Islet precursor cell (in vitro differentiated cells): Measurements from ENCODE around the gene RNF220.

Experiments
- DNase-seq: peaks from one replicate; pipeline ENCODE4 v3.0.0-alpha.2; 2018

RNF220 gene

DNA sequence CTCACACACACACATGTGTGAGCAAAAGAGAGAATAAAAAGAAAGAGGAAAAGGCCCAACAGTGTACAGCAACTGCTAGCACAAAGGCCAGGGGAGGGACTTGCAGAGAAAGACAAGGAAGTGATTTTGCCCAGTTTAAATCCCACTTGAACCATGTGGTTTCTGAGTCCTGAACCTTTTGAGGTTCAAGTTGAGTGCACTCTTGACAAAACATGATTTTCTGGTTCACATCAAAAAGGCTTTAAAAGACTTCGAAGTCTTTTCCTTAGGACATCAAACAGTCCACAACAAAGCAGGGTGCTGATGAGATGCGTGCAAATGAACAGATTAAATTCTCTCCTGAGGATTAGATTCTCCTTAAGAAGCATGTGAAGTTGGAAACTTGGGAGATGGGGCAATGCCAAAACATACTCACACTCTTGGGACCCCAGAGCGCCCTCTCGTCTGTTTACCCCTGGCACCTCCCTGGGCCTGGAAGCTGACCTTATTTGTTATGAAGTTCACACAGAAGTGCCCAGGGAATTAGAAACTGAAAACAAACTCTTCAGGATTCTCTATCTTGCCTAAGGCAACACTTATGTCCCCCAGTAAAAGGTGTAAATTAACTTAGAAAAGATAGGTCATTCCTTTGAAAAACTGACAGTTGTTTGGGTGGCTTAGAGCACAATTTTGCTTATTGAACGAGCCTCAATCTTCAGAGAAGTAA is 31.5 kb downstream of the RNF220 start:
- no peak for DNase-seq

DNA sequence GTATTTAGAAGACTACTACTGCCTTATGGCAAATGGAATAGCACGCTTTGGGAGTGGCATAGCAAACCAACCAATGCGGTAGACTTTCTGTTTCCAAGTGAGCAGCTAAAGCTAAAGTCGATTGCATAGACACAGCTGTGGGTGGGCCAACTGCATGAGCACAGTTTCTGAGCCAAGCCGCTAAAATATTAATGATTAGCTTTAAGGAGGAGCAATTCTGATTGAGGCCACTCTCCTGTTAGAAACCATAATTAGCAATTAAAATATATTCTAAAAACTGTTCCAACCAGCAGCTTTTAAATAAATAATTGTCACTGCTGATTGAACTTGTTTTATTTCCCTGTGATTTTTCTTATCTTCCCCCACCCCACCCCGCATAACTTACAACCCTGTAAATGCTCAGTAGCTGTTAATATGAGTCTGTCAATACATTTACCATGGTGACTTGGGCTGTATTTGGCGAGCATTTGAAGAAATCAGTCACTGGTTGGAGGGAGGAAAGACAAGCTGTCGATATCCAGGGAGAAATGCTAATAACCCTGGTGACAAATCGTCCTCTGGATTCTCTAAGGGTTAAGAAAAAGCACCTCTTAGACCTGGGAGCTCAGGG is 32.2 kb downstream of the RNF220 start:
- DNase-seq: no peak

DNA sequence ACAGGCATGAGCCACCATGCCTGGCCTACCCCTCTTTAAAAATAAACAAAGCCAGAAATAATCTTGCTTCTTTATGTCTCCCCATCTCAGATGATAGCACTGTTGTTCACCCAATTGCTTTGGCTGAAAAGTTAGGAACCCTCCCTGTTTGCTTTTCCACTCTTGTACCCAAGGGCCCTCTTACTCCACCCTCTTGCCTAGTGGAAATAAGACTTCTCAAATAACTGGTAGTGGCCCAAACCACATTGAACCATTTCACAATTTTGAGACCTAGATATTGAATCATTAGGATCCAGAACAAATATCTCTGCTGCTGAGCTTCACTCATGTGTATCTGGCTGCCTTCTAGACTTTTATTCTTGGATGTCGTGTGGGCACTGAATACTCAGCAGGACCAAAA is 37.7 kb downstream of the RNF220 start:
- DNase-seq: no peak

DNA sequence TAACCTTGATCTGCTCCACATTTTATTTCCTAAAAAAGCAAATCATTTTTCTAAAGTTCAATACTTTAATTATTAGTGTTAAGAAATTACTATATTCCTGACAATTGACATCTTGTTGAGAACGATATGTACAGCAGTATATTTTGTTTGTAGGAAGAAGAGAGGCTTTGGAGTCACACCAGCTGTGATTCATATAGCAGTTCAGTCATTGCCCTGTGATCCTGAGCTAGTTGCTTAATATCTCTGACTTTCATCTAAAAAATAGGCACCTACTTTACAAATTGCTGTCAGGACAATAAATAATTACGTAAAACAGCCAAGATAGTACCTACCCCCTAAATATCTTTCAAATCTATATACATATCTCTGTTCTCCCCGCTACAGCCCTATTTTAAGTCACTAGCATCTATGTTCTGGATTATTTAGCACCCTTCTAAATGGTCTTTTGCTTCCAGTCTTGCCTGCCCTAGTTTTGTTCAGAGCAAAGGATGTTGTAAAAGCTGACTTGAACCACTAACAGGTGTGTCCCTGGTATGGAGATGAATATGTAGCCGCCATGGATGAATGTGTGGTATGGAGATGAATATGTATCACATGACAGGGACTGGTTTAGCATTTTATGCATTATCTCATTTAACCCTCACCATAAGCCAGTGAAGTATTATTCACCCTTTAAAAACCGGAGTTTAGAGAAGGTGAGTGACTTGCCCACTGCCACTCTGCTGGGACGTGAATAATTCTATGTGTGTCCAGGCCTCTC is 42.2 kb downstream of the RNF220 start:
- no peak for DNase-seq

DNA sequence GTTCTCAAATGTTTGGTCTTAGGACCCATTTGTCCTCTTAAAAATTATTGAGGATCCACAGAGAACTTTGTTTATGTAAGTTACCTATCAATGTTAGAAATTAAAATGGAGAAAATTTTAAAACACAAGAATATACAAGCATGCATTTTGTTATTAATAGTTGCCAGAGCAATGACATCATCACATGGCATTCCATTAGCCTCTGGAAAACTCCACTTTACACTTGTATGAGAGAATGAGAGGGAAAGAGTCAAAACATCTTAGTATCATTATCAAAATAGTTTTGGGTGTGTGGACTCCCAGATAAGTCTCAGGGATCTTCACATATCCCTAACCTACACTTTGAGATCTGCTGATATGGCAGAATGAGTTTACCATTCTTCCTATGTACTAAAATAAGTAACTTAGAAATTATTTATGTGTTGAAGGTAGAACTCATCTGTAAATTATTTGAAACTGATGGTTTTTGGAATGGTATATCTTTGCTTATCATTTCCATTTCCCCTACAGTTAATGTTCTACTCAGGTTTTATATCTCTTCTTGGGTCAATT is 48.8 kb downstream of the RNF220 start:
- no peak for DNase-seq

DNA sequence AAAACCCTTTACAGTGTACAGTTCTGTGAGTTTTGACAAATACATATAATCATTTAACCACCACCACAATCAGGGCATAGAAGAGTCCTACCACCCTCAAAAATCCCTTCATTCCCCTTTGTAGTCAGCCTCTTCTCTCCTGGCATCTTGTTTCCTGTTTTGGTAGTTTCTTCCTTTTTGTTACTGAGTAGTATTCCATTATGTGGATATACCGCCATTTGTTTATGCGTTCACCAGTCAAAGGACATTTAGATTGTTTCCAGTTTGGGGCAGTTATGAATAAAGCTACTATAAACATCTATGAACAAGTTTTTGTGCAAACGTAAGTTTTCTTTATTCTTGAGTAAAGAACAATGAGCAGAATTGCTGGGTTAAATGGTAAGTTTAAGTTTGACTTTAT is 49.6 kb downstream of the RNF220 start:
- no peak for DNase-seq

DNA sequence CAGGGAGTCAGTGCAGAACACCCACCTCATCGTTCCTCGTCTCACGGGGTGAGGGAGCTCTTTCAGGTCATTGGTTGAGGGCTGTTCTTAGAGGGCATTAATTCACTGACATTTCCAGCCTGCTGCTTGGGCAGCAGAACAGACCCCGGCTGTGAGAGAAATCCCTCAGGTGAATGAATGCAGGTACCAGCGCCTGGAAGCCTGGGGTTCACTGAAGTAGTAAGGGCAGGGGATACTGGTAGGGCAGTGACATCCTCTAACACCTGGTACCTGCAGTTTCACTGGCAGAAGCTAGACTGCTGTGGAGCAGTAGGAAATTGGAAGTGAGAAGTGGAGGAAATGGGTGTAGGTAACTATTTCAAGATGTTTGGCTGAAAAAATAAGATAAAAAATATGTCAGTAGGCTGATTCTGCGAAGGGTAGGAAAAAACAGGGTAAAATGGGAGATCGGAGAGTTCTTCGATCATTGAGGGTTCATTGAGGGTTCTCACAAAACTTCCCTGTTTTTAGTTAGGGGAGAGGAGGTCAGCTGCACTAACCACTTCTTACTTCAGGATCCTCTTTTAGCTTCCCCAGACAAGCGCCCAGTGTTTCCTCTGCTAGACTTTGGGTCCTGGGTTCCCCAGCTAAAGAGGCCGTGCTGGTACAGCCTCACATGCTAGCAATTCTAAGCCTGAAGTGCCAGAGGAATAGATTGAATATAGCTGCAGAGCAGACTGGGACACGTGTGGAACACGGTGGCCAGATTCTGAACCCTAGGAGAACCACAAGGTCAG is 55.2 kb downstream of the RNF220 start:
- no peak for DNase-seq

DNA sequence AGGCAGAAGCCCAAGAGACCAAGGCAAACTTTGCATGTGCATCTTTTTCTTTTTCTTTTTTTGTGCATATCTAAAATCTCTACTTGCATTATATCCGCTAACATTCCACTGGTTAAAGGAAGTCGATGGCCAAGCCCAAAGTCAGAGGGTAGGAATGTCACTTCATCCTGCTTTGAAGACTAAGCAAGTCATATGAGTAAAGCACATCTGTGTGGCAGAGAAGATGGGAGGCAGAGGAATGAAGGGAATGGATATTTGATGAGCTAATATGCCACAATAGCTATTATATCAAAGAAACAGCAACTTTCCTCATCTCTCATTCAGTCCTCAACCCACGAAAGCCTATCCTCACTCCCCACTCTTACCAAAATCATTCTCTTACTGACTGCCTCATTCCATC is 59.3 kb downstream of the RNF220 start:
- DNase-seq: no peak

DNA sequence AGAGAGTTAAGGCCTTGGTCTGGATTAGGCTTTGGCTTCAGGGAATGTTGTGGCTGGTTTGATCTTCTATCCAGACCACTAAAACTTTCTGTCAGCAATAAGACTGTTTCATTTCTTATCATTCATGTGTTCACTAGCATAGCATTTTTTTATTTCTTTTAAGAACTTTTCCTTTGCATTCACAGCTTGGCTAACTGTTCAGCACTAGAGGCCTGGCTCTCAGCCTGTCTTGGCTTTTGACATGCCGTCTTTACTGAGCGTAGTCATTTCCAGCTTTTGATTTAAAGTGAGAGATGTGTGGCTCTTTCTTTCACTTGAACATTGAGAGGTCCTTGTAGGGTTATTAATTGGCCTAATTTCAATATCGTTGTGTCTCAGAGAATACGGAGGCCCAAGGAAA is 62.5 kb downstream of the RNF220 start:
- no peak for DNase-seq

DNA sequence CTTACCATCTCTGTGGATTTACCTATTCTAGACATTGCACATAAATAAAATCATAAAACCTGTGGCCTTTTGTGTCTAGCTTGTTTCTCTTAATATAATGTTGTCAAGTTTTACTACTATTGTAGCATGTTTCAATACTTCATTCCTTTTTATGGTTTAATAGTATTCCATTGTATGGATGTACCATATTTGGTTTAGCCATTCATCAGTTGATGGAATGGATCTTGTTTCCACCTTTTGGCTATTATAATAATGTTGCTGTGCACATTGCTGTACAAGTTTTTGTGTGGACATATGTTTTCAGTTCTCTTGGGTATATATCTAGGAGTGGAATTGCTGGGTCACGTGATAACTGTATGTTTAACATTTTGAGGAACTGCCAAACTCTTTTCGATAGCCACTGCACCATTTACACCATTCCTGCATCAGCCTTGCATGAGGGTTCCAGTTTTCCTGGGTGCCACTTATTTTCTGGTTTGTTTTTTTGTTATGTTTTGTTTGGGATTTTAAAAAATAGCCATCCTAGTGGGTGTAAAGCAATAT is 66.9 kb downstream of the RNF220 start:
- DNase-seq: no peak

DNA sequence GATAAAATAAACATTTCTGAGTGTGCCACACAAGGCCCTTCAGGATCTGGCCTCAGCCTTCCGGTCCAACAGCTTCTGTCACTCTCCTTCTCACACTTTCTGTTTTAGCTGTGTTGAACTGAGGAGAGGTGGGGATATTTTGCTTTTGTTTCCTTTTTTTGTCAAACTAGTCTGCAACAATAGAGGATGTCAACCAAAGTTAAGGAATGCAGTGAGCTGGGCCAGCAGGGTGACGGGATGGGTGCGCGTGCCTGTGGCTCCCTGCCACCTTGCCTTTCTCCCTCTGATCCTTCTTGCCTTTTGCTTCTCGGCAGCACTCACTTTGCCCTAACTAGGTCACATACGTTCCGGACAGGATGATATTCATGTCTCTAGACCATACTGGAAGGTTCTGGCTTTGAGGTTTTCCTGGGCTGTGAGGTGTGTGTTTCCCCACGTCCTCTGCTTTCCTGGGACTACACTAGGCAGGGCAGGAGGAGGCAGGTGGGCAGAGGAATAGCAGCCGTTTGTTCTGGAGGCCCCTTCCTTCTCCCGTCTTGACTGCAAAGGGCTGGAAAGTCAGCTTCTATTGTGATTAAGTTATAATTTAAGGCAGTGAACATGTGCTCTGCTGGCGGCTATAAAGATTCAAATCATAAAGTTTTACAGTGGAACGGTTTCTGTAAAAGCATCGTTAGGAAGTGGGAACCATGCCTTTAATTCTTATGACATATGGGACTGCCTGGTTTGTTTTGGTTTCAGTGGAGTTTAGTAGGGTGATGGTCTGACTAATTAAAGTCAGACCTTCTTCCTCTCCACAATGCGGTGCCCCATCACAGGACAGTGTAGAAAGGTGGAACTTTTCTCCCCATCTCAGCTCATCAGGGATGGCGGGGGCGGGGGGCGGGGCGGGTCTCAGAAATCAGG is 67.8 kb downstream of the RNF220 start:
- no peak for DNase-seq

DNA sequence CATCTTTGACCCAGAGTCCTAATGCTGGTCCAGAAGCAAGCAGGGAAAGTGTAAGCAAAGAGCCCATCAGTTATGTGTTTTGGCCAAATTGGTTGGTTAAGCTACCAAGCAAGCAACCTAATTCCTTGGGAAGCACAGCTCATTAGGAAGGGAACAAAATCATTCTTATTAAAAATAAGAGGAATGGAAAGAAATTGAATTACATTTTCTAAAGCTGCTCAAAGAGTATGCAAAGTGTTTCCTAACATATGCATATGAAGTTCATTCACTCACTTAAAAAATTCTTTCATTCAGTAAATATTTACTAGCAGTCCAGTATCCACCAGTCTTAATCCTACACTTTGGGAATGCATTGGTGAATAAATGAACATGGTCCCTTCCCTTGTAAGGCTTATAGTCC is 71.8 kb downstream of the RNF220 start:
- DNase-seq: no peak

DNA sequence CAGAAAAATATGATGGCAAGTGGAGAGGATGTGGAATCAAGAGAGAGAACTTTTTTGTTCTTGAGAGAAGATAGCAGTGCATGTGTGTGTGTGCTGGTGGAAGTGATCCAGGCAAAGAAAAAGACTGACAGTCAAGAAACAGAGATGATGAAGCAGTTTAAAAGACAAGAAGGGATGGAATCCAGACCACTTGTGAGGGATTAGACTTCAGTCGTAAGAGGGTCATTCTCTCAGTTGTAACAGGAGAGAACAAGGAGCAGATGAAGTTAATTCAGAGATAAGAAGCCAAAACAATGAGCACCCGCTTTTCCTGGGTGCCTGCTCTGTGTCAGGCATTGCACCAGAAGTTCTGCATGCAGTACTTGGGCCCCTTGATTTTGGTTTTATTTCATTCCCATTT is 76.6 kb downstream of the RNF220 start:
- no peak for DNase-seq

DNA sequence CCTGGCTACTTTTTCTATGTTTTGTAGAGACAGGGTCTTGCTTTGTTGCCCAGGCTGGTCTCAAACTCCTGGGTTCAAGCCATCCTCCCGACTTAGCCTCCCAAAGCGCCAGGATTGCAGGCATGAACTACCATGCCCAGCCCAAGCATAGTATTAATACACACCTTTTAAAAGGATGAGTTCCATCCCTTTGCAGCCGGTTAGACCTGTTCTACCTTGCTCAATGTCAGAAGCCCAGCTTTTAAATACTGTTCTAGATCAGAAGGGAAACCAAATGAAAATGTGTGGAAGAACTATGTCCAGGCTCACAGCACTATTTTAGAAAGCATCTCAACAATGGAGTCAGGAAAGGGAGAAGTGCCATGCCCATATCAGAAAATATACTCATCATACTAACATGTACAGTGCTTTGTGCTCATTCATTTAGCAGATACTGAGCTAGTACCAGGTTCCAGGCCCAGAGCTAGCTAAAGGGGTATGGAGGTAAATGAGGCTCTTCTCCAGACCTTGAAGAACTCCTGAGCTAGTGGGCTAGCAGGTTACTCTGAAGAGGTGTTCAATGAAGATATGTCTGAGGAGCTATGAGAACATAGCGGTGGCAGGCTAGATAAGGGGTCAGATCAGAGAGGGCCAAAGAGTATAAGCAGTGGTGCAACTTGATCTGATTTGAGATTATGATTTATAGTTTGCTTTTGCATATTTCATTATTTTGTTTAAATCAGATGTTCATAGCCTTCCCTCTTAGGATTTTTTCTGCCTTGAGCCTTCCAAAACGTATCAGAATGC is 78.2 kb downstream of the RNF220 start:
- no peak for DNase-seq

DNA sequence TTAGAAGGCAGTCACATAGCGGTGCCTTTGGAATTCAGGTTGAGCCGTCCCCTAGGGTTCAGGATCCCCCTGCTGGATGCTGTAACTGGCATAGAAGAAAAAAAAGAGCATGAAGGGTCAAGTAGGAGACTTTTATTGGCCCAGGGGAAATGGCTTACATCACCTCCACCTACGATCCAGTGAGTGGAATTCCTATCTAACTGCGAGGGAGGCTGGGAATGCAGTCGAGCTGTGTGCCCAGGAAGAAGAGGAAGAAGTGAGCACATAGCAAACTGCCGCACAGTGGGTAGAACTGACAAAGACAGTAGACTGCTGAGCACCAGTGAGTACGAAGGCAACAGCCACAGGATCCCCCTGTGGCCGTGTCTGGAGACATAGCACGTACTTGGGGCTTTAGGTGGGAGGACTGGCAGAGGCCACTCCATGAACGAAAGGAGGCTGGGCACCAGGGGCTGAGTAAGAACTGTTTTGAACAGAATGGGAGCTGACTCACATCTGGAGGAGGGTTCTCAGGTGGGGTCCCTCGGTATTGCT is 79.2 kb downstream of the RNF220 start:
- peak; percentile 90 for DNase-seq

DNA sequence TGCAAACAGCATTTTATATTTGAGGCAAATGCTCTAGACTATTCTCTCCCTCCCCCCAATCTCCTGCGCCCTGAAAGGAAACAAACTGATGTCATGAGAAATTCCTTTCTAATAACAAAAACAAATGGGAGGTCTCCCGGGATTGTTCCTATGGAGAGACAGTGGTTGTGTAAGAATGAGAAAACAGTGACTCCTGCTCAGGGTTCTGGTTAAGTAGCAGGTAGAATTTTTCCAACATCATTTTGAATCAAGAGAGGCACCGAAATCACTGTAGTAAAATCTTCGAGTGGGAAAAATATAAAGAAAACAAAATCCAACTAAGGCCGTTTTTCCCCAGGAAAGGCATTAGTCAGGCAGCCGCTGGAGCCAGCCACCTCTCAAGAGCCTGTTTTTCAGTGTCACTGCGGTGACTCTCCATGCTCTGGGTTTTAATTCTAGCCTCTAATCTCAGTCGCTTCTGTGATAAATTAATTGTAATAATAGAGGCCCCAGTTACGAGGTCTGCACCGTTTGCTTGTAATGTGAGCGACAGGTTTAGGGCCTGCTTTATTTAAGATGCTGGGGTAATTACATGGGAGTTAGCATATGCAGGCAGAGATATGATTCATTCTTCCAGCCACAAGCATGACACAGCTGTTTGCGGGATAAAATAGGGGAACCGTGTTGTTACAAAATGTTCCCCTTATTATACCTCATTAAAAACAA is 80.3 kb downstream of the RNF220 start:
- no peak for DNase-seq

DNA sequence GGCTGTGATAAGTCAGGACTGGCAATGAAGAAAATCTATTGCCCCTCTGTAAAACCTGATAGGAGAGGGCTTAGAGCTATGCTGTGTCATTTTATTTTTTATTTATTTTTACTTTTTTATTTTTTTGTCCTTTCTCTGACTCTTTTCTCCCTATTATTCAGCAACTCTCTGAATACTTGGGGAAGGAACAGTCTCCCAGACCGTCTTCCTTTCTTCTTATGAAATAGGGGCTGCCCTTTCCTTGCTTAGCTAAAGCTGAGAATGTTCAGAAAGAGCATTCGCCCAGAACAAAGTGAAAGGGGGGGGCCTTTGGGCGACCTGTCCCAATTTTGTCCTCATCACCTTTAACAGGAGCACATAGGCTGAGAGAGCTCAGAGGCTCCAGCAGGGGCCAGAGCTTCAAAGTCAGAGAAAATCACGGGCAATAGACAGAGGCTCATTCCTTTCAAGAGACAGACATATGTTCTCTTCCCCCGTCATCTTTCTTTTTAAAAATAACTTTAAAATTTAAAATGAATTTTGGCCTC is 80.9 kb downstream of the RNF220 start:
- no peak for DNase-seq

DNA sequence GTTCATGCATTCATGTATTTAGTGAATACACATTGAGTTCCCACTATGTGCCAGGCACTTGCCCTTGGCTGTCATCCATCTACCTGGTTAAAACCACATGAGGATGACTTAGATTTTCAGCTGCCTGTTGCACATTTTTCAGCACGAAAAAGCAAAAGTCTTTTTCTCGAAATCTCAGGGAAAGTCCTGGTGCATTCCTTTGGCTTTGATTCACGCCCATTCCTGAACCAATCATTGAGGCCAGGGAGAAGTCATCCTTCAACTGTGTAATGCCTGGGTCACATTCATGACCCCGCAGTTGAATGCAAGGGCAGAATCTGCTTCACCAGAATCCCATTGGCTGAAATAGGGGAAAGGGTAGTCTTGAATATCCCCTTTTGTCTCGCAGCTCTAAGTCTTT is 84.4 kb downstream of the RNF220 start:
- DNase-seq: no peak

DNA sequence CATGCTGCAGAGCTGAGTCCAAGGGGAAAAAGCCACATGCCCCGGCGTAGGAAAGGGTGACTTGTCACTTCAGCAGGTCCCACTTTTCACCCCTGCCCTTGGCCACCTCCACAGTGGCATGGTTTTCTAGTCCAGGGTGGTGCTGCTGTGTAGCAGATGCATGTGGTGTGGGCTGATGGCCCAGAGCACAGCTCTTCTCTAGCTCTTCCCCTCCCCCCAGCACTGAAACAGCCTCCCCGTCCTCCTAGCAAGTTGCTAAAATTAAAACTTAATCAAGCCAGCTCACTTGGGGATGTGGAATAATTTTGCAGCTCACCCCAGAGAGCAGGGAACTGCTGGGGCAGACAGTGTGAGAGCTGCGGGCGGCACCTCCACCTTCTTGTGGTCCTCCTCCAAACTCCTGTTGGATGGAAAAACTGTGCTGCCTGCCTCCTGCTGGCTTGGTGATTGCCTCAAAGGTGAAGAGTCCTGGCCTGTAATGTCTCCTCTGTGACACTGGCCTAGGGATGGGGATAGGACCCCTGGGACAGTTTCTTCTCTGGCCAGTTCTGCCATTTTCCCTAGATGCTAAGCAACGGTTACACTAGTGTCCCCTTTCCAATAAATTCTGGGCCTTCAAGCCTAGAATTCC is 91.6 kb downstream of the RNF220 start:
- DNase-seq: no peak
